H1 (cell line): ENCODE measurements around the gene SRPX. TPM values are rescaled to one million over a fixed set of nuclear protein-coding genes. Genes with fewer than 3 reads are reported as not detected.

Experiments
- CTCF ChIA-PET: fragments of 300-600 bp; sonication (Branson Sonifier 250); formaldehyde crosslinking; loops from one replicate; lab custom pipeline; 2021; ENCODE audit not compliant: partially characterized antibody; lab: Charles Lee
- POLR2A ChIA-PET: fragments of 300-600 bp; sonication (Branson Sonifier 250); formaldehyde crosslinking; loops from one replicate; lab custom pipeline; 2021; ENCODE audit warnings: inconsistent platforms; ENCODE audit not compliant: partially characterized antibody; lab: Charles Lee
- DNase-seq, 2 experiments: peaks; one replicate each; pipeline versions ENCODE4 v3.0.0 to v3.0.0-alpha.2; 2010 to 2022; ENCODE audit warnings: low spot score in 2 of 2, low read depth in 1 of 2, mixed read lengths in 1 of 2
- FAIRE-seq: peaks from 2 replicates; lab custom pipeline; 2011; peaks lifted over from hg19 to GRCh38; lab: Jason Lieb, UNC
- H2AFZ ChIP-seq: 2 replicates; pipeline ENCODE4 v1.8.1; 2012; ENCODE audit warnings: low read length, inconsistent platforms
- H2AK5ac ChIP-seq: 2 replicates; pipeline ENCODE4 v1.6.1; 2013; ENCODE audit warnings: low read depth, low read length
- H2BK120ac ChIP-seq: replicated peaks from 2 replicates; pipeline ENCODE3; 2013; ENCODE audit warnings: low read depth, low read length, inconsistent platforms
- H2BK12ac ChIP-seq: 2 replicates; pipeline ENCODE4 v1.6.1; 2013; ENCODE audit warnings: low read depth, low read length
- H2BK15ac ChIP-seq: 2 replicates; pipeline ENCODE4 v1.6.1; 2013; ENCODE audit warnings: low read length
- H2BK20ac ChIP-seq: 2 replicates; pipeline ENCODE4 v1.6.1; 2013; ENCODE audit warnings: low read length
- H2BK5ac ChIP-seq: 2 replicates; pipeline ENCODE4 v1.6.1; 2013; ENCODE audit warnings: low read depth, low read length
- H3K14ac ChIP-seq: 2 replicates; pipeline ENCODE4 v1.6.1; 2013; ENCODE audit warnings: inconsistent platforms; ENCODE audit not compliant: insufficient read length
- H3K18ac ChIP-seq: 2 replicates; pipeline ENCODE4 v1.6.1; 2013; ENCODE audit warnings: low read length; ENCODE audit errors: extremely low read depth
- H3K23ac ChIP-seq: 2 replicates; pipeline ENCODE4 v1.6.1; 2013; ENCODE audit warnings: inconsistent platforms; ENCODE audit not compliant: insufficient read length
- H3K23me2 ChIP-seq: 2 replicates; pipeline ENCODE4 v1.6.1; 2013; ENCODE audit warnings: low read depth, low read length
- H3K27ac ChIP-seq: 2 replicates; pipeline ENCODE4 v1.6.1; 2011; ENCODE audit warnings: low read depth, low read length, inconsistent platforms
- H3K27me3 ChIP-seq, 4 experiments: replicated peaks in 1 of 4; 1 replicate in 1 of 4; 2 replicates in 3 of 4; pipeline versions ENCODE4 v1.6.1 to v1.8.1; 2011 to 2013; ENCODE audit warnings: low read length in 3 of 4, mild to moderate bottlenecking in 3 of 4, inconsistent platforms in 2 of 4, mixed read lengths in 2 of 4, moderate library complexity in 1 of 4; ENCODE audit not compliant: control insufficient read depth in 3 of 4, insufficient read depth in 3 of 4; ENCODE audit errors: extremely low read depth in 1 of 4
- H3K36me3 ChIP-seq, 4 experiments: 2 replicates each; pipeline versions ENCODE4 v1.6.1 to v1.8.1; 2011 to 2013; ENCODE audit warnings: mild to moderate bottlenecking in 4 of 4, low read length in 3 of 4, moderate library complexity in 2 of 4, control low read depth in 1 of 4, inconsistent platforms in 1 of 4; ENCODE audit not compliant: insufficient read depth in 4 of 4, control insufficient read depth in 2 of 4
- H3K4ac ChIP-seq: replicated peaks from 2 replicates; pipeline ENCODE3; 2013; ENCODE audit warnings: low read length, low read depth, mixed read lengths, inconsistent platforms; ENCODE audit not compliant: insufficient read length
- H3K4me1 ChIP-seq, 4 experiments: replicated peaks in 1 of 4; 1 replicate in 1 of 4; 2 replicates in 3 of 4; pipeline versions ENCODE4 v1.6.1 to v1.8.1; 2011 to 2013; ENCODE audit warnings: low read length in 3 of 4, inconsistent platforms in 2 of 4, mixed read lengths in 1 of 4; ENCODE audit not compliant: insufficient read depth in 4 of 4, control insufficient read depth in 3 of 4
- H3K4me2 ChIP-seq, 2 experiments: 2 replicates each; pipeline versions ENCODE4 v1.6.1 to v1.8.1; 2011 to 2013; ENCODE audit warnings: low read depth in 2 of 2, low read length in 2 of 2, control low read depth in 1 of 2, inconsistent platforms in 1 of 2, mild to moderate bottlenecking in 1 of 2; ENCODE audit not compliant: insufficient read depth in 1 of 2
- H3K4me3 ChIP-seq, 4 experiments: fragments of 200-600, 300-600 bp in 1 of 4; sonication (generic), shearing (Covaris generic), sonication (Bioruptor Twin) in 1 of 4; 2 replicates each; pipeline versions ENCODE4 v1.5.1 to v1.8.1; 2011 to 2016; ENCODE audit warnings: low read length in 4 of 4, low read depth in 3 of 4, control low read depth in 2 of 4, inconsistent platforms in 2 of 4, mild to moderate bottlenecking in 2 of 4, mixed read lengths in 1 of 4, moderate library complexity in 1 of 4; ENCODE audit not compliant: insufficient read depth in 2 of 4; ENCODE audit errors: extremely low read depth in 1 of 4
- H3K56ac ChIP-seq: replicated peaks from 2 replicates; pipeline ENCODE3; 2013; ENCODE audit warnings: low read depth, mild to moderate bottlenecking, mixed read lengths, low read length, inconsistent platforms; ENCODE audit not compliant: insufficient read length
- H3K79me1 ChIP-seq: 2 replicates; pipeline ENCODE4 v1.6.1; 2013; ENCODE audit warnings: low read depth, low read length, control low read depth
- H3K79me2 ChIP-seq, 2 experiments: 2 replicates each; pipeline versions ENCODE4 v1.6.1 to v1.8.1; 2012 to 2013; ENCODE audit warnings: low read length in 2 of 2, mild to moderate bottlenecking in 2 of 2, inconsistent platforms in 1 of 2; ENCODE audit not compliant: insufficient read depth in 2 of 2, control insufficient read depth in 1 of 2
- H3K9ac ChIP-seq, 4 experiments: replicated peaks in 1 of 4; 1 replicate in 1 of 4; 2 replicates in 3 of 4; pipeline versions ENCODE4 v1.6.1 to v1.8.1; 2011 to 2013; ENCODE audit warnings: low read depth in 3 of 4, low read length in 3 of 4, control low read depth in 2 of 4, mild to moderate bottlenecking in 2 of 4, moderate library complexity in 2 of 4, inconsistent platforms in 1 of 4; ENCODE audit errors: extremely low read depth in 1 of 4
- H3K9me3 ChIP-seq, 2 experiments: 2 replicates each; pipeline versions ENCODE4 v1.6.1 to v1.8.1; 2012 to 2013; ENCODE audit warnings: mild to moderate bottlenecking in 2 of 2, moderate library complexity in 2 of 2, control low read depth in 1 of 2, inconsistent platforms in 1 of 2, low read depth in 1 of 2, low read length in 1 of 2, mixed read lengths in 1 of 2; ENCODE audit not compliant: insufficient read depth in 2 of 2
- H4K20me1 ChIP-seq, 2 experiments: replicated peaks in 1 of 2; 2 replicates each; pipeline versions ENCODE3 to v1.8.1; 2011 to 2013; ENCODE audit warnings: inconsistent platforms in 2 of 2, low read length in 2 of 2, mild to moderate bottlenecking in 1 of 2; ENCODE audit not compliant: insufficient read depth in 2 of 2, control insufficient read depth in 1 of 2
- H4K5ac ChIP-seq: 2 replicates; pipeline ENCODE4 v1.6.1; 2013; ENCODE audit warnings: low read length, low read depth, mixed read lengths, inconsistent platforms; ENCODE audit not compliant: insufficient read length
- H4K8ac ChIP-seq: 2 replicates; pipeline ENCODE4 v1.8.0; 2013; ENCODE audit warnings: mild to moderate bottlenecking, moderate library complexity, low read length, inconsistent platforms; ENCODE audit not compliant: insufficient read depth; ENCODE audit errors: extremely low read depth
- H4K91ac ChIP-seq: replicated peaks from 2 replicates; pipeline ENCODE3; 2013; ENCODE audit warnings: low read length, mixed read lengths, inconsistent platforms; ENCODE audit not compliant: insufficient read length
- CBX8 ChIP-seq: fragments of 300-800, 300-1000 bp; sonication (generic); IDR thresholded peaks from 2 replicates; pipeline ENCODE4 v1.7.1; 2016; ENCODE audit warnings: low read depth, low read length, borderline replicate concordance
- CHD1 ChIP-seq: IDR thresholded peaks from 2 replicates; pipeline ENCODE4 v1.6.1; 2012; ENCODE audit warnings: low read depth, low read length, improper control_type of control experiment
- GTF2F1 ChIP-seq: IDR thresholded peaks from 2 replicates; pipeline ENCODE4 v1.6.1; 2012; ENCODE audit warnings: low read depth, low read length, improper control_type of control experiment, borderline replicate concordance
- JUN ChIP-seq: IDR thresholded peaks from 2 replicates; pipeline ENCODE4 v1.6.1; 2011; ENCODE audit warnings: low read depth, mild to moderate bottlenecking, improper control_type of control experiment, low read length
- MAFK ChIP-seq: IDR thresholded peaks from 2 replicates; pipeline ENCODE4 v1.6.1; 2012; ENCODE audit warnings: low read depth, mild to moderate bottlenecking, improper control_type of control experiment, low read length
- PHF8 ChIP-seq: fragments of 200-600 bp; sonication (generic); conservative IDR thresholded peaks from 2 replicates; pipeline ENCODE4 v1.7.1; 2012; ENCODE audit warnings: low read depth, mild to moderate bottlenecking, inconsistent platforms, low read length, moderate library complexity
- RFX5 ChIP-seq: IDR thresholded peaks from 2 replicates; pipeline ENCODE4 v1.6.1; 2011; ENCODE audit warnings: low read depth, low read length, improper control_type of control experiment, borderline replicate concordance
- RXRA ChIP-seq: IDR thresholded peaks from 2 replicates; pipeline ENCODE4 v1.6.1; 2011; ENCODE audit warnings: low read depth, mild to moderate bottlenecking, low read length, moderate library complexity; ENCODE audit not compliant: insufficient read depth
- SIN3A ChIP-seq, 2 experiments: IDR thresholded peaks in 1 of 2; conservative IDR thresholded peaks in 1 of 2; 2 replicates each; pipeline ENCODE4 v1.6.1; 2011 to 2012; ENCODE audit warnings: low read length in 2 of 2, improper control_type of control experiment in 1 of 2, low read depth in 1 of 2, mild to moderate bottlenecking in 1 of 2
- SP2 ChIP-seq: IDR thresholded peaks from 2 replicates; pipeline ENCODE4 v1.6.1; 2012; ENCODE audit warnings: mild to moderate bottlenecking, low read length, inconsistent platforms
- WGBS, 2 experiments: shearing (Covaris generic) in 1 of 2; methylation state at CpG; one replicate each; pipeline versions ENCODE4 v1.1.6 to v1.1.7; 2013 to 2015; ENCODE audit warnings: low lambda C conversion rate in 2 of 2, mixed read lengths in 2 of 2, inconsistent platforms in 1 of 2, low coverage in 1 of 2, missing lambda C conversion rate in 1 of 2; ENCODE audit not compliant: insufficient replicate concordance in 2 of 2, insufficient coverage in 1 of 2, insufficient read length in 1 of 2; ENCODE audit errors: extremely low coverage in 1 of 2, missing lambda C conversion rate in 1 of 2; 5-methylcytosine and 5-hydroxymethylcytosine counted together
- polyA plus RNA-seq, 7 experiments: library from polyadenylated mRNA; depleted of rRNA in 3 of 7; stranded (reverse) in 5 of 7; unstranded in 2 of 7; fragments of >200 nt in 5 of 7; fragments of 200-250 nt in 2 of 7; gene quantifications; 1 replicate in 5 of 7; 2 replicates in 1 of 7; 4 replicates in 1 of 7; pipeline versions ENCODE4 v1.2.1 to v1.2.3, GENCODE V29; 2011 to 2013; ENCODE audit warnings: missing spikeins in 2 of 7, mixed read lengths in 2 of 7
- total RNA-seq: library from RNA; stranded (reverse); fragmentation: NEBNext Ultra II Directional; extraction: Animal tissue kit (Norgen Biotek cat#: 25700); gene quantifications from 2 replicates; pipeline ENCODE4 v1.2.1, GENCODE V29; 2021
- TF ChIP-seq, protein P1 (sequence below): IDR thresholded peaks from 2 replicates; pipeline ENCODE4 v1.6.1; 2012; ENCODE audit warnings: low read length, inconsistent platforms
- TF ChIP-seq, protein P2 (sequence below): IDR thresholded peaks from 2 replicates; pipeline ENCODE4 v1.6.1; 2011; ENCODE audit warnings: low read length, improper control_type of control experiment

The SRPX gene
- total and polyA plus RNA-seq, 2 of the 8 experiments (the other 6 are each of a cell fraction or from before 2014, with no cell fraction given), result 7.6 to 10.4 TPM

DNA sequence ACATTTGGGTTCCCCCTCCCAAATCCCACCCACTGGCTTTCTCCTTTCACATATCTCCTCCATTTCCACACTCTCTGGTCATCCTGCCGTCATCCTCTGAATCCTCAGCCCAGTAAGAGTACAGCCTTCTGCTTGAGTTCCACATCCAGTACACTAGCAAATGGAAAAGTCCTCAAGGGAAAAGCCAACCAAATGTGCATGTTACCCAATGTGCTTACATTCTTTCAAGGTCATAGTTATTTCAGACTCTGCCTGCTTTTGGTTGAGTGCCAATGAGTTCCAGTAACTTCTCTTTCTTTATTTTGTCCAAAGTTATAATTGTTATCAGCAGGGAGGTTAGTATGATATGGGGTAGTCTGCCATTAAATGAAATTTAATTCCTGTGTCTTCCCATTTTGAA is 78.1 kb downstream of the SRPX start:
- Histone ChIP-seq H3K9ac (no peak overlapping the region), H3K27ac (no peak overlapping the region), H3K36me3 (no peaks in the 10 kb centered on the region), H3K23ac (no peak overlapping the region), H3K4ac (no peak overlapping the region), H2BK5ac (no peak overlapping the region), H3K79me2 (no peaks in the 10 kb centered on the region), H4K20me1 (no peaks in the 10 kb centered on the region), H3K14ac (no peak overlapping the region), H3K23me2 (no peaks in the 10 kb centered on the region), H3K4me1 (no peaks in the 10 kb centered on the region), H2BK20ac (no peak overlapping the region), H3K79me1 (no peaks in the 10 kb centered on the region), H3K4me3 (no peak overlapping the region), H4K8ac (no peak overlapping the region), H4K91ac (no peak overlapping the region), H3K27me3 (no peaks in the 10 kb centered on the region), H2AK5ac (no peak overlapping the region), H3K9me3 (no peaks in the 10 kb centered on the region), H3K4me2 (no peak overlapping the region), H3K56ac (no peak overlapping the region), H2BK12ac (no peak overlapping the region), H3K18ac (no peak overlapping the region), H2AFZ (no peak overlapping the region), H2BK120ac (no peak overlapping the region), H2BK15ac (no peak overlapping the region), H4K5ac (no peak overlapping the region)
- POLR2A ChIA-PET, result no interaction called here
- CTCF ChIA-PET, result no interaction called here
- no peak for FAIRE-seq
- 78% methylated on average over 1 of the region's 1 CpG; no CpG with 5 or more reads in 1 of the 2 experiments for WGBS, 2 experiments
- DNase-seq, result no peak
- TF ChIP-seq RXRA (no peak), RFX5 (no peak), CHD1 (no peak), SIN3A (conservative IDR thresholded peaks at IDR 0.05 in 1 of 2, IDR thresholded peaks at IDR 0.05 in 1 of 2; ENCODE audit: low read depth in 1 of 2, low read length in 2 of 2) (no peak), GTF2F1 (no peak), JUN (no peak), CBX8 (no peak), PHF8 (no peak), MAFK (no peak), SP2 (no peak)
- TF ChIP-seq, protein P1, sequence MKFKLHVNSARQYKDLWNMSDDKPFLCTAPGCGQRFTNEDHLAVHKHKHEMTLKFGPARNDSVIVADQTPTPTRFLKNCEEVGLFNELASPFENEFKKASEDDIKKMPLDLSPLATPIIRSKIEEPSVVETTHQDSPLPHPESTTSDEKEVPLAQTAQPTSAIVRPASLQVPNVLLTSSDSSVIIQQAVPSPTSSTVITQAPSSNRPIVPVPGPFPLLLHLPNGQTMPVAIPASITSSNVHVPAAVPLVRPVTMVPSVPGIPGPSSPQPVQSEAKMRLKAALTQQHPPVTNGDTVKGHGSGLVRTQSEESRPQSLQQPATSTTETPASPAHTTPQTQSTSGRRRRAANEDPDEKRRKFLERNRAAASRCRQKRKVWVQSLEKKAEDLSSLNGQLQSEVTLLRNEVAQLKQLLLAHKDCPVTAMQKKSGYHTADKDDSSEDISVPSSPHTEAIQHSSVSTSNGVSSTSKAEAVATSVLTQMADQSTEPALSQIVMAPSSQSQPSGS, result no peak
- TF ChIP-seq, protein P2, sequence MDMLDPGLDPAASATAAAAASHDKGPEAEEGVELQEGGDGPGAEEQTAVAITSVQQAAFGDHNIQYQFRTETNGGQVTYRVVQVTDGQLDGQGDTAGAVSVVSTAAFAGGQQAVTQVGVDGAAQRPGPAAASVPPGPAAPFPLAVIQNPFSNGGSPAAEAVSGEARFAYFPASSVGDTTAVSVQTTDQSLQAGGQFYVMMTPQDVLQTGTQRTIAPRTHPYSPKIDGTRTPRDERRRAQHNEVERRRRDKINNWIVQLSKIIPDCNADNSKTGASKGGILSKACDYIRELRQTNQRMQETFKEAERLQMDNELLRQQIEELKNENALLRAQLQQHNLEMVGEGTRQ, result no peak
